ENCODE results near the gene ZNFX1.

GRCh38 chr20:49297605-49298530 lies 20.0 kb upstream of the ZNFX1 start:
- TF ChIP-seq, protein P1, sequence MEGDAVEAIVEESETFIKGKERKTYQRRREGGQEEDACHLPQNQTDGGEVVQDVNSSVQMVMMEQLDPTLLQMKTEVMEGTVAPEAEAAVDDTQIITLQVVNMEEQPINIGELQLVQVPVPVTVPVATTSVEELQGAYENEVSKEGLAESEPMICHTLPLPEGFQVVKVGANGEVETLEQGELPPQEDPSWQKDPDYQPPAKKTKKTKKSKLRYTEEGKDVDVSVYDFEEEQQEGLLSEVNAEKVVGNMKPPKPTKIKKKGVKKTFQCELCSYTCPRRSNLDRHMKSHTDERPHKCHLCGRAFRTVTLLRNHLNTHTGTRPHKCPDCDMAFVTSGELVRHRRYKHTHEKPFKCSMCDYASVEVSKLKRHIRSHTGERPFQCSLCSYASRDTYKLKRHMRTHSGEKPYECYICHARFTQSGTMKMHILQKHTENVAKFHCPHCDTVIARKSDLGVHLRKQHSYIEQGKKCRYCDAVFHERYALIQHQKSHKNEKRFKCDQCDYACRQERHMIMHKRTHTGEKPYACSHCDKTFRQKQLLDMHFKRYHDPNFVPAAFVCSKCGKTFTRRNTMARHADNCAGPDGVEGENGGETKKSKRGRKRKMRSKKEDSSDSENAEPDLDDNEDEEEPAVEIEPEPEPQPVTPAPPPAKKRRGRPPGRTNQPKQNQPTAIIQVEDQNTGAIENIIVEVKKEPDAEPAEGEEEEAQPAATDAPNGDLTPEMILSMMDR (IDR thresholded peaks at IDR 0.05): no peak
- TF ChIP-seq POLR2A (IDR thresholded peaks at IDR 0.05; ENCODE audit: low read length) (no peak), SREBF2 (IDR thresholded peaks at IDR 0.05) (no peak), E2F6 (IDR thresholded peaks at IDR 0.05; ENCODE audit: borderline replicate concordance, low read depth) (no peak)
